ENCODE measurements around the gene LMBR1. TPM values are rescaled to one million over a fixed set of nuclear protein-coding genes. Genes with fewer than 3 reads are reported as not detected.
A peak's percentile ranks its signal among the peaks of the same experiment; 100 is the strongest.

Gene LMBR1
- total and polyA plus RNA-seq, 12 donors: 16.9 to 341 (median 117) TPM

GRCh38 chr7:156792611-156793010, 100.4 kb downstream of the LMBR1 start:
- 87 to 92% (median 91%) methylated on average over 5 of the region's 5 CpGs for WGBS, 4 donors
- intact Hi-C loops (cut with DNase I): no loop called here
- Histone ChIP-seq H3K4me3 (no peak overlapping the region), H3K27ac (no peak overlapping the region), H3K4me1 (replicated peaks in 1 of 2) (peaks cover 0 to 16% of the 10 kb centered on the region in 2 donors), H3K27me3 (no peaks in the 10 kb centered on the region), H3K9me3 (replicated peaks in 1 of 3) (no peaks in the 10 kb centered on the region), H3K36me3 (replicated peaks in 1 of 2) (peaks cover 0 to 5% of the 10 kb centered on the region in 2 donors)
- TF ChIP-seq, protein P1, sequence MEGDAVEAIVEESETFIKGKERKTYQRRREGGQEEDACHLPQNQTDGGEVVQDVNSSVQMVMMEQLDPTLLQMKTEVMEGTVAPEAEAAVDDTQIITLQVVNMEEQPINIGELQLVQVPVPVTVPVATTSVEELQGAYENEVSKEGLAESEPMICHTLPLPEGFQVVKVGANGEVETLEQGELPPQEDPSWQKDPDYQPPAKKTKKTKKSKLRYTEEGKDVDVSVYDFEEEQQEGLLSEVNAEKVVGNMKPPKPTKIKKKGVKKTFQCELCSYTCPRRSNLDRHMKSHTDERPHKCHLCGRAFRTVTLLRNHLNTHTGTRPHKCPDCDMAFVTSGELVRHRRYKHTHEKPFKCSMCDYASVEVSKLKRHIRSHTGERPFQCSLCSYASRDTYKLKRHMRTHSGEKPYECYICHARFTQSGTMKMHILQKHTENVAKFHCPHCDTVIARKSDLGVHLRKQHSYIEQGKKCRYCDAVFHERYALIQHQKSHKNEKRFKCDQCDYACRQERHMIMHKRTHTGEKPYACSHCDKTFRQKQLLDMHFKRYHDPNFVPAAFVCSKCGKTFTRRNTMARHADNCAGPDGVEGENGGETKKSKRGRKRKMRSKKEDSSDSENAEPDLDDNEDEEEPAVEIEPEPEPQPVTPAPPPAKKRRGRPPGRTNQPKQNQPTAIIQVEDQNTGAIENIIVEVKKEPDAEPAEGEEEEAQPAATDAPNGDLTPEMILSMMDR (IDR thresholded peaks at IDR 0.05): no peak
- no peak for TF ChIP-seq POLR2A (IDR thresholded peaks at IDR 0.05)
- no peak for DNase-seq

DNA sequence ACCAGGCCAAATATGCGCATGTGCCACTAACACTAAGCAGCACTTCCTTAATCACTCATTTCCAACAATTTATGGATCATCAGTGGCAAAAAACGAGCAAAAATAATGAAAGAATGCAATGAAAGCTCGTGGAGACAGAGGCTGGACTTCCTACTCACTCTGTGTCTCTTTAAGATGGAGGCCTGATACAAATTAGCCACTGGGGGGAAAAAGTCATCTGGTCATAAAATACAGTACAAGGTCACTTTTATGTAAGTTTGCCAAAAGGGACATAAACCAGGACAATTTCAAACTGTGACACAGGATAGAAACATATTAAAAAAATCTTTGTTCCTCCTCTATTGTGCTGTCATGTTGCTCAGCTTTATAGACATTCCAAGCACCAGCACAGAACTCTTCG, 101.7 kb downstream of the LMBR1 start:
- H3K27ac ChIP-seq: no peak overlapping the region
- DNase-seq: peak in 1 of 7 donors; percentile 30
- peaks cover 0 to 5% of the 10 kb centered on the region in 2 donors for H3K36me3 ChIP-seq (replicated peaks in 1 of 2)
- TF ChIP-seq POLR2A (IDR thresholded peaks at IDR 0.05): no peak
- TF ChIP-seq, protein P1 (IDR thresholded peaks at IDR 0.05): peak in 3 of 6 experiments; percentile 18 to 22 (median 20)
- no peaks in the 10 kb centered on the region for H3K27me3 ChIP-seq
- intact Hi-C loops (cut with DNase I): no loop called here
- H3K4me1 ChIP-seq (replicated peaks in 1 of 2): peaks cover 0 to 16% of the 10 kb centered on the region in 2 donors
- no peaks in the 10 kb centered on the region for H3K9me3 ChIP-seq (replicated peaks in 1 of 3)
- no peak overlapping the region for H3K4me3 ChIP-seq
- 41 to 53% (median 49%) methylated on average over 4 of the region's 4 CpGs for WGBS, 4 donors

GRCh38 chr7:156790264-156790663, 102.7 kb downstream of the LMBR1 start:
- no peaks in the 10 kb centered on the region for H3K27me3 ChIP-seq
- peaks cover 0 to 16% of the 10 kb centered on the region in 2 donors for H3K4me1 ChIP-seq (replicated peaks in 1 of 2)
- H3K9me3 ChIP-seq (replicated peaks in 1 of 3): no peaks in the 10 kb centered on the region
- no peak for DNase-seq
- intact Hi-C loops (cut with DNase I): no loop called here
- no peaks in the 10 kb centered on the region for H3K36me3 ChIP-seq (replicated peaks in 1 of 2)
- H3K4me3 ChIP-seq: no peak overlapping the region
- no peak overlapping the region for H3K27ac ChIP-seq
- TF ChIP-seq, protein P1 (IDR thresholded peaks at IDR 0.05): no peak
- TF ChIP-seq POLR2A (IDR thresholded peaks at IDR 0.05): no peak

DNA sequence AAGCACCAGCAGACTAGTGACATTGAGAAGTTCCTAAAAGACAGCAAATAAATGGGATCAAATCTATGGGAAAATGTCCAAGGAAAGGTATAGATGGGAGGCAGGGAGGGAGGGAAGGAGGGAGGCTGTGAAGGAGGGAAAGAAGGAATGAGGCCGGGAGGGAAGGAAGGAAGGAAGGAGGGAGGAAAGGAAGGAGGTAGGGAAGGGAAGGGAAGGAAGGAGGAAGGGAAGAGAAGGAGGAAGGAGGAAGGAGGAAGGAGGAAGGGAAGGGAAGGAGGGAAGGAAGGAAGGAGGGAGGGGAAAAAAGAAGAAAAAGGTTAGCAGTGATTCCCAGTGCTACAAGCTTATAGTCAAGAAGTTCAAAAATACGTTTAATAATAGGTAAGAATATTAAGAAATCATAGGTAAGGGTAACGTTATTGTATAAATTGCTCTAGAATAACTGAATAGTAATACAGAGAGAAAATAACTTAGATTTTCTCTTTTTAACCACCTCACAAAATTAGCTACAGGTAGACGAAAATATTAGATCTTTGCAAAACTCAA, 106.9 kb downstream of the LMBR1 start:
- H3K36me3 ChIP-seq (replicated peaks in 1 of 2): no peaks in the 10 kb centered on the region
- H3K27me3 ChIP-seq: no peaks in the 10 kb centered on the region
- no peak overlapping the region for H3K27ac ChIP-seq
- WGBS, 4 donors: 84 to 85% (median 85%) methylated on average over 4 of the region's 4 CpGs
- TF ChIP-seq POLR2A (IDR thresholded peaks at IDR 0.05): no peak
- TF ChIP-seq, protein P1 (IDR thresholded peaks at IDR 0.05): no peak
- H3K4me1 ChIP-seq (replicated peaks in 1 of 2): peaks cover 0 to 7% of the 10 kb centered on the region in 2 donors
- intact Hi-C loops (cut with DNase I): no loop called here
- no peak for DNase-seq
- H3K4me3 ChIP-seq: no peak overlapping the region
- H3K9me3 ChIP-seq (replicated peaks in 1 of 3): no peaks in the 10 kb centered on the region
